HG03039 (cell line): ENCODE measurements around the gene AHCYL2.

Experiments
- ATAC-seq: cut with Tn5 transposase; IDR thresholded peaks from one replicate; pipeline ENCODE4 v1.9.1; 2021; ENCODE audit warnings: mild to moderate bottlenecking, moderate library complexity; ENCODE audit not compliant: unreplicated experiment

AHCYL2 gene

DNA sequence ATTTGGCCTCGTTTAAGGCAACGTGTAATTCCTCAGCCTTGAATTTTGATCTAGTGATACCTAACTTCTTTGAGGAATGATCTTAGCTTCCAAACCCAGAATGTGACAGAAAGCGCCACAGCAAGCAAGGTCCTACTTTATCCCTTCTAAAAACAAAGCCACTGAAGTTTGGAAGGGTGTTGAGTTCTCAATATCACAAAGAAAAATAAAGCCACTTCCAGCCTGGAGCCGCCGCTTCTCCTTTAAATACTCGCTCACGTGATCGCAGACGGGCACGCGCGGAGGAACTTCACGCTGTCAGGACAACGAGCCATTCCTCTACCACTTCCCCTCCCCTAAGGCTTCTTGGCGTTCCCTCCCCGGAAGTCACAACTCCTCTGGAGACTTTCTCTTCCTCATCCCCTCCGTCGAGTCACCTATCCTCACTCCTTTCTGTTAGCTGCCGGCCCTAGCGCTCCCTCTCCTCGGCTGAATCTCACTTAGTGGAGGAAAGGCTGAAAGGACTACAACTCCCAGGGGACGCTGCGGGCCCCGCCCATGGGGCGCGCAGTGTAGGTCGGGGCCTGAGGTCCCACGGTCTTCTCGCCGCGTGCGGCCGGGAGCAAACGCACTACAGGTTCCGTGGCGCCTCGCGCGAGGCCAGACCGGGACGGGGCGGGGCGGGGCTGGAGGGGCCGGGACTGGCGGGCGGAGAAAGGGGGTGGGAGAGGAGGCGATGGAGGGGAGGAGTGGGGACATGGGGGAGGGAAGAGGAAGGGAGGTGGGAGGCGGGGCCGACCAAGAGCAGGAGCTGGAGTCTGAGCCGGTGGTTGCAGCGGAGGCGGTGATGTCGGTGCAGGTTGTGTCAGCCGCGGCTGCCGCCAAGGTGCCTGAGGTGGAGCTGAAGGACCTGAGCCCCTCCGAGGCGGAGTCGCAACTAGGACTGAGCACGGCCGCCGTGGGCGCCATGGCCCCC lies at the start of gene AHCYL2:
AHCYL2 (plus strand) TSS at position 780 of the 955 bp plus-strand sequence.
- ATAC-seq: peak; percentile 92

DNA sequence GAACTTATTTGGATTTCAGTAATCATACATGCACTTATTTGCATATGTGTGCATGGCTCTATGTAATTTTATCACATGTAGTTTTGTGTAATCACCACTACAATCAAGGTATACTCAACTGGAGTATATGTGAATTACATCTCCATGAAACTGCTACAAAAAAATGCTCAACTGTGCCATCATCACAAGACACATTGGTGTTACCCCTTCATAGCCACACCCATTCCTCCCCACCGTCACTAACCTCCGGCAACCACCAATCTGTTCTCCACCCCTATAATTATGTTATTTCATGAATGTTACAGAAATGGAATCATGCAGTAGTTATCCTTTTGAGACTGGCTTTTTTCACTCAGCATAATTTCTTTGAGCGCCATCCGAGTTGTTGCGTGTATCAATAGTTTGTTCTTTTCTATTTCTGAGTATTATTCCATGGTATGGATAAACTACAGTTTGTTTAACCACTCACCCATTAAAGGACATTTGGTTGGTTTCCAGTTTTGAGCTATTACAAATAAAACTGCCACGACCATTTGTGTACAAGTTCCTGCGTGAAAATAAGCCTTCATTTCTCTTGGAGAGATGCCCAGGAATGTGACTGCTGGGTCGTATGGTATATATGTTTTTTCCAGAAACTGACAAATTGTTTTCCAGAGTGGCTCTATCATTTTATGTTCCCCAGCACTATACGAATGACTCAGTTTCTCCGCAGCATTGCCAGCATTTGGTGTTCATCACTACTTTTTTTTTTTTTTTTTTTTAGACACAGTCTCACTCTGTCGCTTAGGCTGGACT lies 47.7 kb upstream of the AHCYL2 start:
- ATAC-seq: no peak

DNA sequence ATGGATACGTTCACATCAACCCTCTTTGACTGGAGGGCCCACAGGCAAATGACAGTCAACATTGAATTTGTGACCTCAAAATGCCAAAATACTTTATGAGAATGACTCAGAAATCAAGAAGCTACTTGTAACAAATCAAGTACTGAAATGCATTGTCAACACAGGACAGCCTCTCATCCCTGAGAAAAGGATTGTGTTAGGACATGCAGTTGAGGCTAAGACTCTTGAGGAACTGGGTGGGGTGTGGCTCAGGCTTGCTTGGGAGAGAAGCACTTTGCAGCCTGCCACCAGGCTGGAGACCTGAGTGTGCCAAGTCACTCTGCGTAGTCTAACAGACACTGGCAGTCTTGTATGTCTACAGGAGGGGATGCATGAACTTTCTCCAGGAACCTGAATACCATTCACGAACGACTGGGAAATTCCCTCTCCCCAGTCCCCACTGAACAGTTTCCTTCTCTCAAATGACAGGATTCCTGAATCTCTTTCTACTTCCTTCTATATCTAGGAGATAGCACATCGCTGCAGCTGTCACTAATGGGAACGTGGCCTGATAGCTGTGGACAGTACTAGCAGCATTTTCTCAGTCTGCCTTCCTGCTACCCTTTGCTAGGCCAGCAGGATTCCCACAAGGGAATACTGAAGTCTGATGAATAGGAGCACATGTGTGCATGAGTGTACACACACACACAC lies 39.7 kb upstream of the AHCYL2 start:
- no peak for ATAC-seq

DNA sequence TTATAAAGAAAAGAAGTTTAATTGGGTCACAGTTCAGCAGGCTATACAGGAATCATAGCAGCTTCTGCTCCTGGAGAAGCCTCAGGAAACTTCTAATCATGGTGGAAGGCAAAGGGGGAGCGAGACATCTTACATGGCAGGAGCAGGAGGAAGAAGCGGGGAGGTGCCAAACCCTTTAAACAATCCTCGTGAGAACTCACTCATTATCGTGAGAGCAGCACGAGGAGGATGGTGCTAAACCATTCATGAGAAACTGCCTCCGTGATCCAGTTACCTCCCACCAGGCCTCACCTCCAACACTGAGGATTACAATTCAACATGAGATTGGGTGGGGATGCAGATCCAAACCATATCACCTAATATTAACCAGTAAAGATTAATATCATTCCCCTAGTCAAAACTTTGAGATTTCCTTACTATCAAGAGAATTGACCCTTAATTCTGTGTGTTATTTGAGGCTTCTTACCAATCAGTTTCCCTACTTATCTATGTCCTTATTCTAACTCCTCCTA lies 38.0 kb upstream of the AHCYL2 start:
- no peak for ATAC-seq

DNA sequence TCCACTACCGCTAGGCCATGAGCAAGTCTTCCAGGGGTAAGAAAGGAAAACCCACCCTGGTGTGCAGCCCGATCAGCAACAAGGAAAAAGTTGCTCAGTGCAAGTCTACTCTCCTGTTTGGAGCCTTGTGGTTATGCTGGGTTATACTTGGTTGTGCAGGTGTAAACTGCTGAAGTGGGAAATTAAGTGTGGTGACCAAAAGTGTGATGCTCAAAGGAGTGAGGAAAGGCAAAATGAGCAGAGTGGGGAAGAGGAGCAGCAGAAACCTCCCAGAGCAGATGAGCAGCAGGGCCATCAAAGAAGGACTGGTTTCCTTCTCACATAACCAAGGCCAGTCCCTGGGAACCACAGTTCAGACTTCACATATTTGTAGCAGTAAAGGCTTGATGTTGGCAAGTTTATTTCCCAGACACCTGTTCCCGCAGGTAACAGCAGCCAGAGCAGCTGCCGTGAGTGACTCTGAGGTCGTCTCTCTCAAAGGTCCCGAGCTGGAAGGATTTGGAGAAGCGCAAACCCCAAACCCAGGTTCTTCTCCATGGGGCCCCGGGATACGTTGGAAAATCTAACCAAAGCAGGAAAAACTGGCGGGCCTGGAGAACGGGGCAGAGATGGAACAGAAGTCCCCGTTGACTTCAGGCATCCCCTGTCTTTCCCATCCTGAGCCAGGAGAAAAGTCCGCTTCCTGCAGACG lies 37.0 kb upstream of the AHCYL2 start:
- no peak for ATAC-seq

DNA sequence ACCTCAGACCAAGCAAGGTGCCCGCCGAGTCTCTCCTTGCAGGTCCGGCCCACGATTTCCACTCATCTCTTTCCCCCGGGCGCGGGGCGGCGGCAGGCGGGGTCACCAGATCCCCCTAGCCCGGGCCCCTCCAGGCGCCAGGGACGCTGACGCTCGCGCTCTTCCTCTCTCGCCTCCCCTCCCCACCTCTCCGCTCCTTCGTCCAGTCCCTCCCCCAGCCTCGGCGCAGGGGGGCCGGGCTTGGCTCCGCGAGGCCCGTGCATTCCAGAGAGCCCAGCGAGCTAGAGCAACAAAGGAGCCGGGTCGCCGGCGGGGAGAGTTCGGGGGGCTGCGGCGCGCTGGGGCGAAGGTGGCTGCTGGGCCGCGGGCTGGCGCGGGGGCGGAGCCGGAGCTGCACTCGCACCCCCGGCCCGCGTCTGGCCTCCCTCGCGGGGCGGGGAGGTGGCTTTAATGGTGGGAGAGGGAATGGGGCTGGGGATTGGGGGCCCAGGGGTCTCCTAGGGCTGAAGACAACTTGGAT lies 36.4 kb upstream of the AHCYL2 start, which contains the start of gene SMO:
SMO (plus strand) TSS at position 262 of the 520 bp plus-strand sequence. CDS start 519 bp downstream, outside the sequence.
- no peak for ATAC-seq

DNA sequence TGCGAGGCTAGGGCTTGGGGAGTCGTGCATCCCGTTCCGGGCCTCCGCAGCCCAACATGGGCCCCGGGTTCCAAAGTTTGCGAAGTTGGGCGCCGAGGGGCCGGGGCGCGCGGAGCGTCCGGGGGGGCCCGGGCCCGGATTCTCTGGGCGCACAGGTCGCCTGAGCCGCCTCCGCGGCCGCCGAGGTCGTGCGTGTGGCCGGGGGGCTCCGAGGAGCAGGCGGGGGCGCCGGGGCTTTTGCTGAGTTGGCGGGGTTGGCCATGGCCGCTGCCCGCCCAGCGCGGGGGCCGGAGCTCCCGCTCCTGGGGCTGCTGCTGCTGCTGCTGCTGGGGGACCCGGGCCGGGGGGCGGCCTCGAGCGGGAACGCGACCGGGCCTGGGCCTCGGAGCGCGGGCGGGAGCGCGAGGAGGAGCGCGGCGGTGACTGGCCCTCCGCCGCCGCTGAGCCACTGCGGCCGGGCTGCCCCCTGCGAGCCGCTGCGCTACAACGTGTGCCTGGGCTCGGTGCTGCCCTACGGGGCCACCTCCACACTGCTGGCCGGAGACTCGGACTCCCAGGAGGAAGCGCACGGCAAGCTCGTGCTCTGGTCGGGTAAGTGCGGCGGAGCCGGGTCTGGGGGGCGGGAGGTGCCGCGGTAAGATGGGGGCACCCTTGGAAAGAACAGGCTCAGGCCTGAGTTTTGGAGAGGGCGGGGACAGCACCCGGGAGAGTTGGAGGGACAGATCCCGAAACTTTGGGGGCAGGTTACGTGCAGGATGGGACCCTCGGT lies 35.8 kb upstream of the AHCYL2 start:
- no peak for ATAC-seq

DNA sequence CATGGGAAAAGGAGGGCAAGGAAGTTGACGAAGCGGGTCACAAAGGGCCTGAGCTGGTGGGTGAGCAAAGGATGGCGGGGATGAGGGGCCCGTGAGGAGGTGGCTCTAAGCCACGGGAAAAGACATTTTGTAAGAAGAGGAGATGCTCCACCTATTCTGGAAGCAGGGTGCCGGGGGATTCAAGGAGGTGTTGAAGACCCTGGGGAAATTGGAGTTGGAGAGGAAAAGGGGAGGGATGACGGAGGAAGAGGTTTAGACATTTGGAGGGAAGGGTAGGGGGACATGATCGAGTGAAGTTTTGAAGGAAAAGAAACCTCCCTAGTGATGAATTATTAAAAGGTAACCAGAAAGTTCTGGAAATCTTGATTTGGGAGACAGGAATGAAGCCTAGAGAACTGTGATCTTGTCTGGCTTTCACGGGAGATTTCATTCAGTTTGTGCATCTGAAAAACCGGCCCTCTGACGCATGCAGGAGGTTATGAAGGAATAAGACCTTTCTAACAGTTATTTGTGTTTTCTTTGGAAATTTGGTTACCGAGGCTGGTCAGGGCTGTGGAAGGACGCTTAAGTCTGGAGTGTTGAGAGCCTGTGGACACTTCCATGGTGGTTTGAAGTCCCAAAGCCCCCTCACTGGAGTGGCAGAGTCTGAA lies 35.0 kb upstream of the AHCYL2 start:
- ATAC-seq: no peak

DNA sequence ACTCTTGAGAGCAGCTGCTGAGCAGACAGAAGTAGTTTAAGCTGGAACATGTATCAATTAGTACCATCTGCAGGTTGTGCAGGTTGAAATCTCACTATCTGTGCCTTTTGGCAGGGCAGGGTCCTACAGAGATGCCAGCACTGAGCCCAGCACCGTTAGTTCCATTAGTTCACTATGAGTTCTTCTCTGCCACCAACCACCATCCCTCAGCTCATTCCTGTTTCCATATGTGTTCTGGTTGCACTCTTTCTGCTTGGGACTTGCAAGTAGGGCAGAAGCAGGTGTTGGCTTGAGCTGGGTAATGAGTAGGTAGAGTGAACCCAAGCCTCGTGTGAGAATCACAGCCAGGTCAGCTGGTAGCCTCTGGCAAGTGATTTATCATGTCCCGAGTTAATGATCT lies 33.6 kb upstream of the AHCYL2 start:
- ATAC-seq: no peak

DNA sequence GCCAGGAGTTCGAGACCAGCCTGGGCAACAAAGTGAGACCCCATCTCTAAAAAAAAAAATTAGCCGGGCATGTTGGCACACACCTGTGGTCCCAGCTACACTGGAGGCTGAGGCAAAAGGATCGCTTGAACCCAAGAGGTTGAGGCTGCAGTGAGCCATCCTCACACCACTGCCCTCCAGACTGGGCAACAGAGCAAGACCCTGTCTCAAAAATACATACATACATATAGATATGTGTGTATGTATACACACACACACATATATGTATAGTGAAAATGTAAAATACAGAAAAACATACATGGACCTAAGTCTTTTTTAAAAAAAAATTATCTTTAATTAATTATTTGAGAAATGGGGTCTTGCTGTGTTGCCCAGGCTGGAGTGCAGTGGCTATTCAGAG lies 30.9 kb upstream of the AHCYL2 start:
- no peak for ATAC-seq

DNA sequence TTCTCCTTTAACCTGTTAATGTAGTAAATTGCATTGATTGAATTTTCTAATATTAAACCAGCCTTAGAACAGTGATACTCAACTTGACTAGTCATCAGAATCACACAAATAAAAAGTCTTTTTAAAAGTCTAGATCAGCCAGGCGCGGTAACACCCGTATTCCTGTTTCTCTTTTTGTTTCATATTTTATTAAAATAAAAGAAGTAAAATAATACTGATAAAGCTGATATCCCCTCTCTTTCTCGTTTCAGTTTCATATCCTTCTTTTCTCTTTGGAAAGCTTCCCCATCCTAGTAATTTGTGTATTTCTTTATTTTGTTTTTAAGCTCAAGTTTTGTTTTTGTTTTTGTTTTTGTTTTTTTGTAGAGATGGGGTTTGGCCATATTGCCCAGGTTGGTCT lies 27.1 kb upstream of the AHCYL2 start:
- ATAC-seq: no peak

DNA sequence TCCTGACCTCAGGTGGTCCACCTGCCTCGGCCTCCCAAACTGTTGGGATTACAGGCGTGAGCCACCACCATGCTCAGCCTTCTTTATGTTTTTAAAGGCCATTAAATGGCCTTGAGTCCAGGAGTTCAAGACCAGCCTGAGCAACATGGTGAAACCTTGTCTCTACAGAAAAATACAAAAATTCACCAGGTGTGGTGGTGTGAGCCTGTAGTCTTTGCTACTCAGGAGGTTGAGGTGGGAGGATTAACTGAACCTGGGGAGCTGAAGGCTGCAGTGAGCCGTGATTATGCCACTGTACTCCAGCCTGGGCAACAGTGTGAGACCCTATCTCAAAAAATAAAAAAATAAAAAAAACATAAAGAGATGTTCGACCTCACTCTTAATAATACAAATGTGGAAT lies 25.4 kb upstream of the AHCYL2 start:
- ATAC-seq: no peak

DNA sequence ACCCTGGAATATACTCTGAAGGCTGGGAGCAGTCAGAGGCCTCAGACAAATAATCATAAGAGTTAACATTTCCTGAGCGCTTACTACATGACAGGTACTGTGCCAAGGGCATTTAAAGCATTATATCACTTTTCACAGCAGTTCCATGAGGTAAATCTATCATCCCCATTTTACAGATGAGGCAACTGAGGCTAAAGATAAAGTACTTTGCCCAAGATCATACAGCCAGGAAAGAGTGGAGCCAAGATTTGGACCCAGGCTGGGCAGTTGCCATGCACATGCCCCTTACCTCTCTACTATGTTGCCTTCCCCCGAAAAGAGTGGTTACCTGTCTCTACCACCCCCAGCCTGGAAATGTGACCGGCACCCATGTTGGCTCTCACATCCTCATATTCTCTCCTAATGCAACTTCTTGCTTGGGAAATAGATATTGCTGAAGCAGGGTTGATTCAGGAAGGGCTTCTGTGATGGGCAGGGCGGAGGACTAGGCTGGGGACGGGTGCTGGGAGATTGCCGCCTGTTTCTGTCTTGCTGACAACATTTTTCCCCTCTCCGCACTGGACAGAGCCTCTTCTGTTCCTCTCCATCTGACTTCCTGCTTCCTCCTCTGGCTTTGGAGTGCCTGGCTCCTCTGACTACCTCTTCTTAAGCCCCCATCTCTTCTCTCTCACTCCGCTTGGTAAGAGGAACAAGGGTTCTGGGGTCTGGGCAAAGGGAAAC lies 22.6 kb upstream of the AHCYL2 start:
- no peak for ATAC-seq

DNA sequence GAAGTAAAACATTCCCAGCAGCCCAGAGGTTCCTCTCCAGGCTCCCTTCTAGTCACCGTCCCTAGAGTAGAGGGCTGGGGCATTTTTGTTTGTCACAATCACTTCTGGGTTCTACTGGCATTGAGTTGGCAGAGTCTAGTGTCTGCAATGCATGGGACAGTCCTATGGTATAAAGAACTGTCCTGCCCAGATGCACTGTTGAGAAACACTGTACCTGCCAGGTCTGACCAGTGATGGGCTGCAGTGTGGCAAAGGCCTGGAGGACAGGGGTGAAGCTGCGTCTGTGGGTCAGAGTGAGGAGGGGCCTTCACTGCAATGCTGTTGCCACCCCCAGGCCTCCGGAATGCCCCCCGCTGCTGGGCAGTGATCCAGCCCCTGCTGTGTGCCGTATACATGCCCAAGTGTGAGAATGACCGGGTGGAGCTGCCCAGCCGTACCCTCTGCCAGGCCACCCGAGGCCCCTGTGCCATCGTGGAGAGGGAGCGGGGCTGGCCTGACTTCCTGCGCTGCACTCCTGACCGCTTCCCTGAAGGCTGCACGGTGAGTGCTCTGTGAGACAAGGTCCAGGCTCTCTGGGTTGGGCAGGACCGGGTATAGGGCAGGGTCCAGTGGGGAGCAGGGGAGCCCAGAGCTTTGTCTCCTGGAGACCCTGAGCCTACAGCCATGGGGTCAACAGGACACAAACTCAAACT lies 21.6 kb upstream of the AHCYL2 start:
- no peak for ATAC-seq

DNA sequence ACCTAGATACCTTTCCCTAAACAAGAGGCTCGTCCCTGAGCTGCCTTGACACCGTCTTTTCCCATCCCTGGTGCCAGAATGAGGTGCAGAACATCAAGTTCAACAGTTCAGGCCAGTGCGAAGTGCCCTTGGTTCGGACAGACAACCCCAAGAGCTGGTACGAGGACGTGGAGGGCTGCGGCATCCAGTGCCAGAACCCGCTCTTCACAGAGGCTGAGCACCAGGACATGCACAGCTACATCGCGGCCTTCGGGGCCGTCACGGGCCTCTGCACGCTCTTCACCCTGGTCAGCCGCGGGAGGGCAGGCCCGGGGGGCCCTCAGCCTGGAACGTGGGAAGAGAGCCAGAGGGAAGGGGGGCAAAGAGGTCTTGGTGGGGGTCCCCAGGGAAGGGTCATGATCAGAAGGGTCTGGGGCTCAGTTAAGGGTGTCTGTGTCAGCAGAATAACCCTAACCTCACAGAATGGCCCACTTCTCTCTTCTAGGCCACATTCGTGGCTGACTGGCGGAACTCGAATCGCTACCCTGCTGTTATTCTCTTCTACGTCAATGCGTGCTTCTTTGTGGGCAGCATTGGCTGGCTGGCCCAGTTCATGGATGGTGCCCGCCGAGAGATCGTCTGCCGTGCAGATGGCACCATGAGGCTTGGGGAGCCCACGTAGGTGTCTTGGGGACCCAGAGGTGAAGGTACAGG lies 19.6 kb upstream of the AHCYL2 start:
- ATAC-seq: no peak

DNA sequence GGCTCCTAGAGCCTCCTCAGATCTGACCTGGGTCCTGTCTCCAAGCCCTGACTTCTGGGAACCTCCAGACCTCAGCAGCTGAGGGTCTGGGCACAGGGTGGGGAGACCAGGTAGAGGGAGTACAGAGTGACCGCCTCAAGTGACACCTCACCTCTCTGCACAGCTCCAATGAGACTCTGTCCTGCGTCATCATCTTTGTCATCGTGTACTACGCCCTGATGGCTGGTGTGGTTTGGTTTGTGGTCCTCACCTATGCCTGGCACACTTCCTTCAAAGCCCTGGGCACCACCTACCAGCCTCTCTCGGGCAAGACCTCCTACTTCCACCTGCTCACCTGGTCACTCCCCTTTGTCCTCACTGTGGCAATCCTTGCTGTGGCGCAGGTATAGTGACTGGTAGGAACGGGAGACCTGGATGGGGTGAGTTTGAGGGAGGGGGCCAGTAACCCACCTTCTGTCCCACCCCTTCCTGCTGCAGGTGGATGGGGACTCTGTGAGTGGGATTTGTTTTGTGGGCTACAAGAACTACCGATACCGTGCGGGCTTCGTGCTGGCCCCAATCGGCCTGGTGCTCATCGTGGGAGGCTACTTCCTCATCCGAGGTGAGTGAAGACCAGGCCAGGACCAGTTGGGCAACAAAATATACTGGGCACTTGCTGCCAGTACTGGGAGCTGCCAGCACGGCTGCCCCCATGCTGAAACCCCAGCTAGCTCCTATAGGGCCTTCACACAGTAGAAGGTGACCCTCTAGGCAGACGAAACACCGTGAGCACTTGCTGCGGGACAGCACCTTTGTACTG lies 18.6 kb upstream of the AHCYL2 start:
- no peak for ATAC-seq
